Hepatocyte (in vitro differentiated cells): ENCODE measurements around the gene PLCD1. TPM values are rescaled to one million over a fixed set of nuclear protein-coding genes. Genes with fewer than 3 reads are reported as not detected.

ENCODE experiments used
- DNase-seq: peaks from one replicate; pipeline ENCODE4 v3.0.0-alpha.2; 2016; ENCODE audit warnings: low spot score
- H2AFZ ChIP-seq: fragments of 200-600 bp; sonication (generic); 2 replicates; pipeline ENCODE4 v1.6.0; 2016; ENCODE audit warnings: antibody characterized with exemption, mild to moderate bottlenecking
- H3K27ac ChIP-seq: fragments of 200-600 bp; sonication (generic); 2 replicates; pipeline ENCODE4 v1.5.1; 2016; ENCODE audit warnings: mild to moderate bottlenecking
- H3K27me3 ChIP-seq: fragments of 200-600 bp; sonication (generic); 2 replicates; pipeline ENCODE4 v1.6.1; 2016
- H3K36me3 ChIP-seq: fragments of 200-600 bp; sonication (generic); replicated peaks from 2 replicates; pipeline ENCODE4 v1.5.1; 2016; ENCODE audit warnings: low read depth; ENCODE audit not compliant: insufficient read depth
- H3K4me1 ChIP-seq: fragments of 200-600 bp; sonication (generic); 2 replicates; pipeline ENCODE4 v1.5.1; 2016; ENCODE audit warnings: mild to moderate bottlenecking, moderate library complexity; ENCODE audit not compliant: insufficient read depth
- H3K4me2 ChIP-seq: fragments of 200-600 bp; sonication (generic); 2 replicates; pipeline ENCODE4 v1.6.0; 2016
- H3K4me3 ChIP-seq: fragments of 200-600 bp; sonication (generic); 2 replicates; pipeline ENCODE4 v1.5.1; 2016; ENCODE audit warnings: mild to moderate bottlenecking
- H3K79me2 ChIP-seq: fragments of 200-600 bp; sonication (generic); 2 replicates; pipeline ENCODE4 v1.6.0; 2017; ENCODE audit warnings: mild to moderate bottlenecking
- H3K9me2 ChIP-seq: fragments of 200-600 bp; sonication (generic); replicated peaks from 2 replicates; pipeline ENCODE4 v1.6.0; 2017; ENCODE audit warnings: mild to moderate bottlenecking; ENCODE audit not compliant: insufficient read depth
- H3K9me3 ChIP-seq: fragments of 200-600 bp; sonication (generic); 2 replicates; pipeline ENCODE4 v1.5.1; 2016; ENCODE audit warnings: low read depth, mild to moderate bottlenecking
- H4K20me1 ChIP-seq: fragments of 200-600 bp; sonication (generic); 2 replicates; pipeline ENCODE4 v1.6.0; 2016; ENCODE audit warnings: mild to moderate bottlenecking; ENCODE audit not compliant: insufficient read depth, poor library complexity, severe bottlenecking
- EZH2 ChIP-seq: fragments of 200-600 bp; sonication (generic); IDR thresholded peaks from 2 replicates; pipeline ENCODE4 v1.6.1; 2016; ENCODE audit warnings: antibody characterized with exemption, mild to moderate bottlenecking, borderline replicate concordance
- EZH2phosphoT487 ChIP-seq: fragments of 200-600 bp; sonication (generic); IDR thresholded peaks from one replicate; pipeline ENCODE4 v1.6.1; 2018; ENCODE audit warnings: antibody characterized with exemption, mild to moderate bottlenecking, low read depth, moderate library complexity; ENCODE audit not compliant: unreplicated experiment, severe bottlenecking
- WGBS: methylation state at CpG from one replicate; pipeline ENCODE4 v1.1.6; 2016; ENCODE audit warnings: low lambda C conversion rate; ENCODE audit errors: missing lambda C conversion rate; 5-methylcytosine and 5-hydroxymethylcytosine counted together
- polyA plus RNA-seq: library from polyadenylated mRNA; unstranded; fragments of >200 nt; fragmentation: Nextera tagmentation; extraction: Ambion mirVana; gene quantifications from 2 replicates; pipeline ENCODE4 v1.2.1, GENCODE V29; 2016
- total RNA-seq: library from RNA; depleted of rRNA; stranded (reverse); fragments of >200 nt; gene quantifications from 2 replicates; pipeline ENCODE4 v1.2.3, GENCODE V29; 2014
- TF ChIP-seq, protein P1 (sequence below): fragments of 200-600 bp; sonication (generic); IDR thresholded peaks from 2 replicates; pipeline ENCODE4 v1.5.1; 2016; ENCODE audit warnings: antibody characterized with exemption, mild to moderate bottlenecking; ENCODE audit not compliant: poor library complexity

PLCD1 gene
- total and polyA plus RNA-seq, 2 experiments from 2014 or later: 21.7 to 22.6 TPM

DNA sequence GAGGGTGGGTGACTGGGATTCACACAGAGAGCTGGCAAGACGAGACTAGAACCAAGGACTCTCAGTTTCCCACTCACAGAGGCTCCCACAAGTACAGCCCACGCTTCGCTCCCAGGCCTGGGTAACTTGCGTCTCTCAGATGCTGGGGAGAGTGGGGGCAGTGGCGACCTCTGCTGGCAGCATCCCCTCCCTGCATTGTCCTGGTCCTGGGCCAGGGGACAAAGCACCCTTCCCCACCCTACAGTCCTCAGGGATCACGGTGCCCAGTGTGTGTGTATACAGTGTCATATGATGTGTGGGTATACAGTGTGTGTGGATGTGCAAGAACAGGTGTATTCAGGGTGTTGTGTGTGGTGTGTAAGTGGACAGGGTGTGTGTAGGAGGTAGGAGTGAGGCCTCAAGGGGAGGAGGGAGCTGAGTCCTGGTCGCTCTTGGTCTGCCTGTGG lies 26.0 kb downstream of the PLCD1 start:
- 52% methylated on average over 7 of the region's 7 CpGs for WGBS
- Histone ChIP-seq H3K79me2 (no peaks in the 10 kb centered on the region), H2AFZ (no peak overlapping the region), H3K4me3 (no peak overlapping the region), H3K9me2 (no peaks in the 10 kb centered on the region), H4K20me1 (no peaks in the 10 kb centered on the region), H3K4me1 (peaks cover 32% of the 10 kb centered on the region), H3K27ac (peak overlapping the region; percentile 98), H3K27me3 (no peaks in the 10 kb centered on the region), H3K36me3 (no peaks in the 10 kb centered on the region), H3K9me3 (no peaks in the 10 kb centered on the region), H3K4me2 (no peak overlapping the region)
- TF ChIP-seq, protein P1, sequence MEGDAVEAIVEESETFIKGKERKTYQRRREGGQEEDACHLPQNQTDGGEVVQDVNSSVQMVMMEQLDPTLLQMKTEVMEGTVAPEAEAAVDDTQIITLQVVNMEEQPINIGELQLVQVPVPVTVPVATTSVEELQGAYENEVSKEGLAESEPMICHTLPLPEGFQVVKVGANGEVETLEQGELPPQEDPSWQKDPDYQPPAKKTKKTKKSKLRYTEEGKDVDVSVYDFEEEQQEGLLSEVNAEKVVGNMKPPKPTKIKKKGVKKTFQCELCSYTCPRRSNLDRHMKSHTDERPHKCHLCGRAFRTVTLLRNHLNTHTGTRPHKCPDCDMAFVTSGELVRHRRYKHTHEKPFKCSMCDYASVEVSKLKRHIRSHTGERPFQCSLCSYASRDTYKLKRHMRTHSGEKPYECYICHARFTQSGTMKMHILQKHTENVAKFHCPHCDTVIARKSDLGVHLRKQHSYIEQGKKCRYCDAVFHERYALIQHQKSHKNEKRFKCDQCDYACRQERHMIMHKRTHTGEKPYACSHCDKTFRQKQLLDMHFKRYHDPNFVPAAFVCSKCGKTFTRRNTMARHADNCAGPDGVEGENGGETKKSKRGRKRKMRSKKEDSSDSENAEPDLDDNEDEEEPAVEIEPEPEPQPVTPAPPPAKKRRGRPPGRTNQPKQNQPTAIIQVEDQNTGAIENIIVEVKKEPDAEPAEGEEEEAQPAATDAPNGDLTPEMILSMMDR: peak; percentile 81
- TF ChIP-seq EZH2: no peak
- peak; percentile 80 for DNase-seq

GRCh38 chr3:38002940-38003339 lies 26.5 kb downstream of the PLCD1 start:
- no peak for TF ChIP-seq EZH2phosphoT487
- H4K20me1 ChIP-seq: no peaks in the 10 kb centered on the region
- H3K36me3 ChIP-seq: no peaks in the 10 kb centered on the region
- peak overlapping the region; percentile 98 for H3K27ac ChIP-seq
- no peaks in the 10 kb centered on the region for H3K9me3 ChIP-seq
- no peaks in the 10 kb centered on the region for H3K79me2 ChIP-seq
- H3K4me2 ChIP-seq: no peak overlapping the region
- no peaks in the 10 kb centered on the region for H3K27me3 ChIP-seq
- no peak for DNase-seq
- WGBS: 92% methylated on average over 9 of the region's 9 CpGs
- no peak overlapping the region for H2AFZ ChIP-seq
- H3K9me2 ChIP-seq: no peaks in the 10 kb centered on the region
- no peak overlapping the region for H3K4me3 ChIP-seq
- H3K4me1 ChIP-seq: peaks cover 36% of the 10 kb centered on the region

DNA sequence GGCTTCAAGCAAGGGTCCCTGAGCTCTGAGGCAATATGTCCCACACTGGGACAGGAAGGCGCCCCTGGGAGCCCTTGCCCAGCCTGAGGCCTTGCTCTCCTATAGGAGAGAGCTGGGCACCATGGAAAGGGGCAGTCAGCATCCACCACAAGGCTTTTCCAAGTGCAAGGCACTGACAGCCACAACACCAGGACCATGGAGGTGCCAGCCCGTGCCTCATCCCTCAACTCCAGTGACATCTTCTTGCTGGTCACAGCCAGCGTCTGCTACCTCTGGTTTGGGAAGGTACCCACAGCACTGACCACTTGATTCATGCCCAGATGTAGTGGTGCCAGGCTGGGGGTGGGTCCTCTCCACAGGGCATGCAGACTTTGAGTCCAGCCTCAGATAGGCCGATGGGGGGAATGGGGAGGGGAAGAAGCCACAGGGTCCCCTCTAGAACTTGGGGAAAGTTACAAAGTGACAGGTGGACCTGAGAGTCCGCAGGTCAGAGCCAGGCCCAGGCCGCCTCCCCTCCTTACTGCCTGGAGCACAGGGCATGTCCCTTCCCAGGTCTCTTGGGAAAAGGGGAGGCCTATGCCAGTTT lies 27.1 kb downstream of the PLCD1 start:
- peaks cover 39% of the 10 kb centered on the region for H3K4me1 ChIP-seq
- H3K79me2 ChIP-seq: no peaks in the 10 kb centered on the region
- peak overlapping the region; percentile 98 for H3K27ac ChIP-seq
- no peaks in the 10 kb centered on the region for H4K20me1 ChIP-seq
- H3K36me3 ChIP-seq: no peaks in the 10 kb centered on the region
- WGBS: 98% methylated on average over 6 of the region's 6 CpGs
- H3K9me3 ChIP-seq: no peaks in the 10 kb centered on the region
- H3K4me3 ChIP-seq: no peak overlapping the region
- no peak overlapping the region for H3K4me2 ChIP-seq
- no peak for DNase-seq
- TF ChIP-seq, protein P1: no peak
- TF ChIP-seq EZH2phosphoT487 (no peak), EZH2 (no peak)
- no peak overlapping the region for H2AFZ ChIP-seq
- no peaks in the 10 kb centered on the region for H3K9me2 ChIP-seq
- no peaks in the 10 kb centered on the region for H3K27me3 ChIP-seq

DNA sequence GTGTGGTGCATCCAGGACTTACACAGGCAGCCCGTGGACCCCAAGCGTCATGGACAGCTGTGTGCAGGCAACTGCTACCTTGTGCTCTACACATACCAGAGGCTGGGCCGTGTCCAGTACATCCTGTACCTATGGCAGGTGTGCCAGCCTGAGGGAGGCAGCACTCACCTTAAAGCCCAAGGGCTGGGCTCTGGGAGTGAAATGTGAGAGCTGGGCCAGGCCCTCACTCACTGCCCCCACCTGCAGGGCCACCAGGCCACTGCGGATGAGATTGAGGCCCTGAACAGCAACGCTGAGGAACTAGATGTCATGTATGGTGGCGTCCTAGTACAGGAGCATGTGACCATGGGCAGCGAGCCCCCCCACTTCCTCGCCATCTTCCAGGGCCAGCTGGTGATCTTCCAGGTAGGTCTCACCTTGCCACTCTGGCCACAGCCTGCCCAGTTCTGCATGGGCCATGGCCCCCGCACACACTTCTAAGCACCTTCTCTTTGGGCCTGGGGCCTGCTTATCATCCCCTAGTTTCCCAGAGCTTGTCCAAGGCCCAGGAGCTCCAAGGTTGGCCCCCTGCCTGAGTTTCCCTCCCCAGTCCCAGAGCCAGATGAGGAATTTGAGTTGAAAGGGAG lies 27.9 kb downstream of the PLCD1 start:
- Histone ChIP-seq H4K20me1 (no peaks in the 10 kb centered on the region), H3K4me3 (no peak overlapping the region), H3K36me3 (no peaks in the 10 kb centered on the region), H3K27me3 (no peaks in the 10 kb centered on the region), H3K9me3 (no peaks in the 10 kb centered on the region), H3K4me1 (peaks cover 39% of the 10 kb centered on the region), H3K9me2 (no peaks in the 10 kb centered on the region), H3K79me2 (no peaks in the 10 kb centered on the region), H2AFZ (no peak overlapping the region), H3K4me2 (no peak overlapping the region), H3K27ac (peak overlapping the region; percentile 98)
- 88% methylated on average over 9 of the region's 9 CpGs for WGBS
- no peak for DNase-seq
- no peak for TF ChIP-seq EZH2phosphoT487
- TF ChIP-seq EZH2: no peak
- TF ChIP-seq, protein P1: peak; percentile 10
